ENCODE measurements around the gene TTPAL. TPM values are rescaled to one million over a fixed set of nuclear protein-coding genes. Genes with fewer than 3 reads are reported as not detected.

The TTPAL gene
- total RNA-seq, 1 donor, result 18.0 TPM

DNA sequence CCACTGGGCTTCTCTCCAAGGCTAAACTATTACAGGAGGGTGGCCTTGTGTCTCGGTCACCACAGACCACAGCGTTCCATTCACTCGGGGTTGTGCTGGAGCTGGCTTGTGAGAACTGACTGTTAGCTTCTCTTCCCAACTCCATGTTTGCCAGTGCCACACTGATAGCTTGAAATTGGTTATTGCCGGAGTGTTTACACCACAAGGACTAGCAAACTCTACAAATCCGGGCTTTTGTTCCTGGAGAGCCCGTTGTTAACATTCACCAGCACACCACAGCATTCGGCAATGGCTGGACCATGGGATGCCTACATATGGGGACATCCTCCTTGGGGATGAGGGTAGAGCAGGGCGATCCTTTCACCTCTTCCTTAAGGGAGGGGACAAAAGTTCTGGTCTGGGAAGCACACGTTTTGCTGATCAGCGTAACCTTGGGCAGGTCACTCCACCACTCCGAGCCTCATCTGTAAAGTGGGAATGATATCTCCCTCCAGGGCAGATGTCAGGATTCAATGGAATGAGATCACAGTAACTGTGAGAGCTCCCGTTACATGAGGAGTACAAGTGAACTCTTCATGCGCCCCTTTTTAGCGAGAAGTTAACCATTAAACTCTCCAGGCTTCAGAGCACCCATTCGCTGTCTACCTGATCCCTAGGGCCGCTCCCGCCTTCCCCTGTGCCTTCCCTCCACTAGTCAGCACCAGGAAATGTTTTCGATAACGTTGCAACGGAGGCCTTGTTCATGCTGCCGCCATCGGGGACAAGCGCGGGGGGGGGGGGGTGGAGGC lies 41.7 kb upstream of the TTPAL start:
- TF ChIP-seq, protein P1, sequence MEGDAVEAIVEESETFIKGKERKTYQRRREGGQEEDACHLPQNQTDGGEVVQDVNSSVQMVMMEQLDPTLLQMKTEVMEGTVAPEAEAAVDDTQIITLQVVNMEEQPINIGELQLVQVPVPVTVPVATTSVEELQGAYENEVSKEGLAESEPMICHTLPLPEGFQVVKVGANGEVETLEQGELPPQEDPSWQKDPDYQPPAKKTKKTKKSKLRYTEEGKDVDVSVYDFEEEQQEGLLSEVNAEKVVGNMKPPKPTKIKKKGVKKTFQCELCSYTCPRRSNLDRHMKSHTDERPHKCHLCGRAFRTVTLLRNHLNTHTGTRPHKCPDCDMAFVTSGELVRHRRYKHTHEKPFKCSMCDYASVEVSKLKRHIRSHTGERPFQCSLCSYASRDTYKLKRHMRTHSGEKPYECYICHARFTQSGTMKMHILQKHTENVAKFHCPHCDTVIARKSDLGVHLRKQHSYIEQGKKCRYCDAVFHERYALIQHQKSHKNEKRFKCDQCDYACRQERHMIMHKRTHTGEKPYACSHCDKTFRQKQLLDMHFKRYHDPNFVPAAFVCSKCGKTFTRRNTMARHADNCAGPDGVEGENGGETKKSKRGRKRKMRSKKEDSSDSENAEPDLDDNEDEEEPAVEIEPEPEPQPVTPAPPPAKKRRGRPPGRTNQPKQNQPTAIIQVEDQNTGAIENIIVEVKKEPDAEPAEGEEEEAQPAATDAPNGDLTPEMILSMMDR (IDR thresholded peaks at IDR 0.05; ENCODE audit: insufficient read depth, low read length), result no peak
- no peak for DNase-seq (ENCODE audit: low read depth)
- no peak overlapping the region for H3K4me3 ChIP-seq (ENCODE audit: low read depth, low read length)

DNA sequence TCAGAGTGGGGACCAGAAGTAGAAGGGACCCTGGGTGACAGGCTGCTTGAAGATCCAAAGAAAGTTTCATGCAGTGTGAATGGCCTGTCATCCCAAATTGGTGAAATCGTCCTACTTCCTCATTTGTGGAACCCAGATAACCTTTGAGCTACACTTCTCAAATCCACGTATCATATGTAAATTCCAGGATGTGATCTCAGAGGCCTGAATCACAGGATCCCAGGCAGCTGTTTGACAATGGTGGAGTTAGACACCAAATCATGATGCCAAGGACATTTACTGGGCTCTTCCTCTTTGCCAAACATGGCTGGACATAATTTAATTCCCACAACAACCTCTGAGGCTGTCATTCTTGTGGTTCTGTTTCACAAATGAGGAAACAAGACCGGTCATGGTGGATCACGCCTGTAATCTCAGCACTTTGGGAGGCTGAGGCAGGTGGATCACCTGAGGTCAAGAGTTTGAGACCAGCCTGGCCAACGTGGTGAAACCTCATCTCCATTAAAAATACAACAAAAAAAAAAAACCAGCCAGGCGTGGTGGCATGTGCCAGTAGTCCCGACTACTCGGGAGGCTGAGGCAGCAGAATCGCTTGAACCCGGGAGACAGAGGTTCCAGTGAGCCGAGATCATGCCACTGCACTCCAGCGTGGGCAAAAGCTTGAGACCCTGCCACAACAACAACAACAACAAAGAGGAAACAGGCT lies 39.9 kb upstream of the TTPAL start:
- no peak for DNase-seq (ENCODE audit: low read depth)
- no peak overlapping the region for H3K4me3 ChIP-seq (ENCODE audit: low read depth, low read length)
- TF ChIP-seq, protein P1 (IDR thresholded peaks at IDR 0.05; ENCODE audit: insufficient read depth, low read length), result no peak

DNA sequence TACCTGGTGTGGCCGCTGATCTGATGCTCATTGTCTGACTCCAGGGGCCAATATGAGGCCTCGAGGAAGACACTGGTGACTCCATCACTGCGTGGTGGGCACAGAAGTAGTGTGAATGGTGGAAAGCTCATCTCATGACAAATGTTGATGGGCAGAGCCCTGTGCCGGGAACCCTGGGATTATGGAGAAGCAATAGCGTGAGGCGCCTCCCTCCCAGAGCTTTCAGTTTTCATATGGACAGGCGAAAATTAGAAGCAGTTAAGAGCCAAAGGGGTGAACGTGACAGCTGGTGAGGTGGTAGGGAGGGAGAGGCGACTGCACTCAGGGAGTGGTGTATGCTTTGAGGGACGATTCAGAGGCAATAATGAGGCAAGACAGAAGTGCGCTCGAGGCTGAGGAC lies 39.3 kb upstream of the TTPAL start:
- DNase-seq (ENCODE audit: low read depth), result no peak
- H3K4me3 ChIP-seq (ENCODE audit: low read depth, low read length), result no peak overlapping the region
- TF ChIP-seq, protein P1 (IDR thresholded peaks at IDR 0.05; ENCODE audit: insufficient read depth, low read length), result no peak

DNA sequence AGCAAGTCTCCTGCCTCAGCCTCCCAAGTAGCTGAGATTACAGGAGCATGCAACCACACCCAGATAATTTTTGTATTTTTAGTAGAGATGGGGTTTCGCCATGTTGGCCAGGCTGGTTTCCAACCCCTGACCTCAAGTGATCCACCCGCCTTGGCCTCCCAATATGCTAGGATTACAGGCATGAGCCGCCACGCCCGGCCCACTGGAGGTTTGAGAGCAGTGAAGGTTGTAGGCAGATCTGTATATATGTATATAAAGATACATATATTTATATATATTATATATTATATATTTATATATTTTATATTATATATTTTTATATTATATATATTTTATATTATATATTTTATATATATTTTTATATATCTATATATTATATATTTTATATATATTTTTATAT lies 38.2 kb upstream of the TTPAL start:
- H3K4me3 ChIP-seq (ENCODE audit: low read depth, low read length), result no peak overlapping the region
- TF ChIP-seq, protein P1 (IDR thresholded peaks at IDR 0.05; ENCODE audit: insufficient read depth, low read length), result no peak
- DNase-seq (ENCODE audit: low read depth), result no peak

DNA sequence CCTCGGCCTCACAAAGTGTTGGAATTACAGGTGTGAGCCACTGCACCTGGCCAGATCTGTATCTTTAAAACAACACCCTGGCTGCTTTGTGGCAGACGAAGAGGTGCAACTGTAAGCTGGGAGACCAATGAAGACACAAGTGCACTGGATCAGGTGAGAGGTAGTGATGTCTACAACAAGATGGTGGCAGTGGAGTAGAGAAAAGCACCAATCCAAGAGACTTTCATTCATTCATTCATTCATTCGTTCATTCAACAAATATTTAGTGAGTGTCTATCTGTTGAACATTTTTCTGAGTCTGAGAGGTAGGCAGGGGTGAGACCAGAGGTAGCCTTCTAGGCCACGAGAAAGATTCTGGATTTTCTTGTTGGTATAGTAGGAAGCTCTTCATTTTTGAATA lies 36.9 kb upstream of the TTPAL start:
- TF ChIP-seq, protein P1 (IDR thresholded peaks at IDR 0.05; ENCODE audit: insufficient read depth, low read length), result no peak
- DNase-seq (ENCODE audit: low read depth), result no peak
- no peak overlapping the region for H3K4me3 ChIP-seq (ENCODE audit: low read depth, low read length)

DNA sequence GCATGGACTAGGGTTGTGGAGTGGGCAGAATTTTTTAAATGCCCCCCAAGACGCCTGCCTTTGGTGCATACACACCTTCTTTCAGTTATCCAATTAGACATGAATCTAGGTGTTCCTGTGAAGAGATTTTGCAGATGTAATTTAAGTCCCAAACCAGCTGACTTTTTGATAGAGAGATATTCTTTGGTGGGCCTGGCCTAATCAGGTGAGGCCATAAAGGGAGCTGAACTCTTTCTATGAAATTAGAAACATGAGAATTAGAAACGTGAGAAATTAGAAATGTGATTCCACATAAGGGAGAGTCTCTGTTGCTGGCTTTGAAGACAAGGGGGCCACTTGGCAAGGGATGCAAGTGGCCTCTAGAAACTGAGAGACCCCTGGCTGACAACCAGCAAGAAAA lies 36.4 kb upstream of the TTPAL start:
- DNase-seq (ENCODE audit: low read depth), result no peak
- no peak overlapping the region for H3K4me3 ChIP-seq (ENCODE audit: low read depth, low read length)
- TF ChIP-seq, protein P1 (IDR thresholded peaks at IDR 0.05; ENCODE audit: insufficient read depth, low read length), result no peak

Data from fibroblast of the aortic adventitia (primary cell).